GM18907 (cell line): ENCODE results near the gene GNAS.

Experiments
- ATAC-seq: cut with Tn5 transposase; IDR thresholded peaks from one replicate; pipeline ENCODE4 v1.9.1; 2021; ENCODE audit warnings: mild to moderate bottlenecking, moderate library complexity; ENCODE audit not compliant: unreplicated experiment

GNAS gene

DNA sequence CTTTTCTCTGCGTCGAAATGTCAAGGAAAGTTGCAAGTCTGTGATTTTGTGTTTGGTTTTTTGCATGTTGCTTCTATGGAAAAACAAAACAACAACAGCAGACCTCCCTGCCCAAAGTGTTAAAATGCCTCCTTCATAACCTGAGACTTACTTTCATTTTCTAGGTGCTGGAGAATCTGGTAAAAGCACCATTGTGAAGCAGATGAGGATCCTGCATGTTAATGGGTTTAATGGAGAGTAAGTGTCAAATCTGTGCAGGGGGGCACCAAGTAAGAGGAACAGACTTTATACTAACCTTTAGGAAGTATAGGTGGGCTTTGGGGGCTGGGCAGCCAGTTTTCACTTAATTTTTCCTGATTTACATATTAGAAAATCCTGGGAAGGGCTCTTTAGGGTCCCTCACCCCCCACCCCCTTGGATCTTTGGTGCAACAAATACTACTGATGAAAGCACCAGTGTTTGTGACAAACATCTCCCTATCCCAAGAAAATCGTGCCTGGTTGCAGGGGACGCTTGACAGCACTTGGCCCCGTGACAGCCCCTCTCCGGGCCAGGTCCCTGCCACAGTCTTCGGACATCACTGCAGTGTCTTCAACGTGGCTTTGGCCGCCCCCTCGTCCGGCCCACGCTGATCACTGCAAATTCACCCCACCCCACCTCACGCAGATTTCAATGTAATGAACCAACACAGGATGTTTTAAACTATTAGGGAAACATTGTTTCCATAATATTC, 43.1 kb downstream of the GNAS start:
- ATAC-seq: no peak

DNA sequence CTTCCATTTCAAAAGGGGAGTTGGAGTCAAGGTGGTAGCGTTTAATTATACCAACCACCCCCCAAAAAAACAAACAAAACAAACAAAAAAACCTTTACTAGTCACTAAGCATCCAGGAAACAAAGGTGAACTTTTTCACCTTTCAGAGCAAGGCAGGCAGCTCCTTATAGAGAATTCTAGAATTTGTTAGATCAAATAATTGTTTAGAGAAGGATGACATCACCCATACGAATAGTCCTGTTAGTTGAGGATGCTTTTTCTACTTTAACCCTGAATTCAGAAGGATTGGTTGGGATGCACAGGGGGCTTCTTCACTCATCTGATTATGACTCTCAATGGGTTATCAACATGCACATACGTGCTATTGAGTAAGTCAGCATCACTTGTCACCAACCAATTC, 44.3 kb downstream of the GNAS start:
- no peak for ATAC-seq

DNA sequence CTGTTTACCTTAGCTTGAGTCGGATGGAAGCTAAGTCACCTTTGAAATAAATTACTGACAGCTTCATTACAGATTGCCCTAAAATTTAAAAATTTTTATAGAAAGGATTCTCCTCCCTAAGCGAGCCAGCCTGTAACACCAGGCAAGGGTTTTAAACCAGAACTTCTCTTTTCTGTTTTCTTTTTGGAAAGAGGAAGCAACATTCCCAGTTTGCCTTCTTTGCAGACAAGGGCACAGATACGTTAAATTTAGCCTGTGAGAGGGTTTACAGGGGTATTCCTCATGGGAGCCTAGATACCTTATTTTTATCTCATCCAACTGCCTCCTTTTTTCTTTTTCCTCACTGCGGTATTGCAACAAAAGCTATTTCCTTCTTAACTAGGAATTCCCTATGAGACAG, 45.0 kb downstream of the GNAS start:
- no peak for ATAC-seq

DNA sequence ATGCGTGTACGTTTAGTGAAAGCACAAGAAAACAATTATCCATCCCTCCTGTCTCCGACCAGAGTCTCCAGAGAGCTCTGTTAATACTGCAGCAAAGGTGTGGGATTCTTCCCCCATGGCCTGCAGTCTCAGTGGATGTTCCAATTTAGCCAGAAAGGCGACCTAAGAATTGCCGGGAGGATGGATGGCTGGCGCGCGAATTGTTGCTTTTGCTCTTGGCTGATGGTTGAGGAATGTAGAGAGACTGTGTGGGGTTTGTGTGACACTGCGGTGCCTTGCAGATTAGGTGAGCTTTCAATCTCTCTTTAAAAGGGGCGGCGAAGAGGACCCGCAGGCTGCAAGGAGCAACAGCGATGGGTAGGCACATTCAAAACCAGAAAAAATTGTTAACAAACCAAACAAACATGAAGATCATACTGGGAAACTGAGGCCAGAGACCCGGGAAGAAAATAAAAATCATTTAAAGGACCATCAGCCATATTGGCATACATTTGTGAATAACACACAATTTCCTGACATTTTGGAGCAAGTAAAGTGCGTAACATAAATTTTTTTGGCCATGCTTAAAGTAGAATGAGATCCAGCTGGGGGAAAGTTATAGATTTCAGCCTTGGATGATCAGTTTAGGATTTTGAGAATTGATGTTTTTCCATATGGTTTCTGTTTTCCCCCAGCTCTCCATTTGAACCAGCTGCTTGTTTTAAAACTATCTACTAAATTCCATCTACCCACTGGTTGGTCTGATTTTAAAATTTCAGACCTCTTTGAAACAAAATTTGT, 46.3 kb downstream of the GNAS start:
- ATAC-seq: no peak

DNA sequence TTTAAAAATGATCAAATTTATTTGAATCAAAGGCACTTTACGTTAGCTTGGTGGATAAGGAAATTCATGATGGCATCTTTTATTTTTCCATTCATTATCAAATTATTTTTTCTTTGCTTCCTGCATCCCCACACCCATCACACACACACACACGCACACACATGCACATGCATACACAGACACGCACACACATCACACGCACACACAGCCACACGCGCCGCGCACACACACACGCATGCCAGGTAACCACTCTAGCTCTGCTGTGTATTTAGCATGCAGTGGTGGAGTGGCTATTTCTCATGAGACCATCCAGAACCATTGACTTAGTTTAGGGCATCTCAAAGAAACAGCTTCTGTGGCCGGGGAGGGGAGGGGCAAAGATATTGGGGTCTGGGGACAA, 47.0 kb downstream of the GNAS start:
- ATAC-seq: no peak

DNA sequence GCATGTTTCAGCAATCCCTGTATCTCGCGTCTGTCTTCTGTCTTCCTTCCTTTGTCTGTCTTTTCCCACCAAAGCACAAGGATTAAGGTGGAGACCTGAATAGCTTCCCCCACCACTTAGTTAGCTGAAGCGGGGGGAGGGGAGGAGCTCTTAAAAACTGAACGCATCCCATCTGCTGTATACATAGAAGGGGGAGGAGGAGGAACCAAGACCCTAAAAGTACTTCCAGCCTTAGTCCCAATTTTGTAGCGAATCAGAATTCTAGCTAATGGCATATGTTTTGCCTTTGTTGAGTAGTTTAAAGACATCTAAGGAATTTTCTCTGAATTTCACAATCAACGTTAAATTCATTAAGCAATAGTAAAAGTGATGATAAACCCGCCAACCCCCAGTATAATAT, 47.9 kb downstream of the GNAS start:
- ATAC-seq: no peak

DNA sequence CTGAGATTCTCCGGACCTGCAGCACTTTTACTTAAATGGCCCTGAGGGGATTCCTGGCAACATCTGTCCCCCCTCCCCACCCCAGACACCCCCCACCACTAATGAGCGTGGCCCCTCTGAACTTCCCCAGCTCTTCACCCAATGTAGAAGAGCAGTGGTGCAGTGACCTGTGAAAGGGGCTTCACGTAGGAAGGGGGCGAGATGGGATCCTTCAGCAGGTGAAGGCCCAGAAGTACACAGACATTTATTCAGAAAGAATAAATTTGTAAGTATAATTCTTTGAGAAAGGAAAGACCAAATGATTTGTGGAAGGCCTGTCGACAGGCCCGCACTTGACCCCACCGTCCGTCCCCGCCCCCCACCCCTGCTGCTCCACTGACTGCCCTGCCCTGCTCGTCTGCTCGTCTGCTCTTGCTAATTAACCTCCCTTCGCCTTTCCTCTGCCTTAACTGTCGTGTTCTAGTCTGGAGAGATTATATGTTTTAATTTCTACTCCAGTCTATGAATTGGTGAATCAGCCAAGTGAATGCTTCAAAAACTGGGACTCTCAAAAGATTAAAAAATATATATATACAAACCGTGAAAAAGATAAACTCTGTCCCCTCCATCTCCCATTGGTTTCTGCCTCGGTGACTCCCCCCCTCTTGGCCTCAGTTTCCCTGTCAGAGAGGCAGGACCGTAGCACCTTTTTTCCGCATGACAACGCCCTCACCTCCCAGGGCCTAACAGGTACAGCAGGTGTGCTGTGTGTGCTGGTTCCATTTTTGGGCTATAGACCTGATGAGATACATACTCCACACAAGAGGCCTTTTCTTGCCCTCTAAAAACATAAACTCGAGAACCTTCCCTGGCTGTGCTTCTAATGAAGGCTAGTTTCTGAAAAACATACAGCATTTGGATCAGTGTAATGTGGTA, 49.2 kb downstream of the GNAS start:
- ATAC-seq: no peak

DNA sequence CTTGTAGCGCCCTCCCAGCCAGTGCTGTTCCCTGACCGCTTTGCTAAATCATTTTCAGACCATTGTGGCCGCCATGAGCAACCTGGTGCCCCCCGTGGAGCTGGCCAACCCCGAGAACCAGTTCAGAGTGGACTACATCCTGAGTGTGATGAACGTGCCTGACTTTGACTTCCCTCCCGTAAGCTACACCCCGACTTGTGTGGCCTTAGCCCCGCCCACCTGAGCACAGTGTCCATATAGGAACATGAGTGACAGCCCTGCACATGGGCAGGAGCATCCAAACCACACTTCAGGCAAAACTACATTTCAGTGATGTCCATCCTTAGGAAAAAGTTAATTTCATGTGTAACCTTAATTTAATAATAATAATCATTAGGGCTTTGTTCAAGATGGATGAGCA, 51.1 kb downstream of the GNAS start:
- no peak for ATAC-seq

DNA sequence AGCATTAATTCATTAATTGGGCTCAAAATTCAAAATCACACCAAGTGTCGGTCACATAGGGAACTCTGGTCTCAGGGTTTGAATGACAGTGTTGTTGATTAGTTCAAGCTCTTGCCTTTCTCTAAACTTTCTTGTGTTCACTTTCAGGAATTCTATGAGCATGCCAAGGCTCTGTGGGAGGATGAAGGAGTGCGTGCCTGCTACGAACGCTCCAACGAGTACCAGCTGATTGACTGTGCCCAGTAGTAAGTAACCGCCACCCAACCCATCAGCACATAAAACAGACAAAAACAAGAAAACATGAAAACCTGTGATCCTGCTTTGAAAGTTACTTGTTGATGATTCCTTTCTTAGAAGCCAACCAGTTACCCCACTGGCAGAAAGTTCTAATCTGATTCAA, 52.7 kb downstream of the GNAS start:
- no peak for ATAC-seq

DNA sequence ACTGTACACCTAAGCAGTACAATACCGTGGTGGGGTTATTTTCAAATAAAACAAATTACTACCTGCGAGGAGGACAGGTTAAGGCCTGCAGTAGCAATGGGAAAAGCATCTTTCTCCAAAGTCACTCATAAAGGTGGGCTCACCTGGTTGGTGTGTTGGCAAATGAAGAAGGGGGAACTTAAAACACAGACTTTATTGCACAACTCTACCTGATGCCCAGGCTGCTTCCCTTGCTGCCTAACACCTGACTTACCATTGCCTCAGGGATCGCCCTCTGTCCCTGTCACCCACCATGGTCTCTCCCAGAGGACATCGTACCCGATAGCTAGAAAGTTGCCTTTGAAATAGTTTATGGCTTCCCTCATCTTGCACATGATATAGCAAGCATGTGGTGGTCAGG, 53.6 kb downstream of the GNAS start:
- no peak for ATAC-seq

DNA sequence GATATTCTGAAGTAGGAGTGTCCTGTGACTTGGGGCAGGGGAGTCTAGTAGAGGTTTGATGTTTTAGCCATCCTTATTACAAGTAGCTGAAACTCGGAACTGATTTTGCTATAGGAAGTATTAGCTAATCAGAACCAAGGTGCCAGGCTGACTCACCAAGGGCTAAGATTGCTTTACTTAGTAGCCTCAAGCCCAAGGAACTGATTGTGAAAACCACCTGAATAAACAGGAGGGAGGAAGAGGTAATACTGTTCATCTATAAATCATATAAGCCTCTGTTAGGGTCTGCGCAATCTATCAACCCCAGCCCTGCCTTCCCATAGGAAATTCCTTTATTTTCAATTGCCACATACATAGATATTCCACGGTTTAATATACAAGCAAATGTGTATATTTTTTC, 54.4 kb downstream of the GNAS start:
- no peak for ATAC-seq

DNA sequence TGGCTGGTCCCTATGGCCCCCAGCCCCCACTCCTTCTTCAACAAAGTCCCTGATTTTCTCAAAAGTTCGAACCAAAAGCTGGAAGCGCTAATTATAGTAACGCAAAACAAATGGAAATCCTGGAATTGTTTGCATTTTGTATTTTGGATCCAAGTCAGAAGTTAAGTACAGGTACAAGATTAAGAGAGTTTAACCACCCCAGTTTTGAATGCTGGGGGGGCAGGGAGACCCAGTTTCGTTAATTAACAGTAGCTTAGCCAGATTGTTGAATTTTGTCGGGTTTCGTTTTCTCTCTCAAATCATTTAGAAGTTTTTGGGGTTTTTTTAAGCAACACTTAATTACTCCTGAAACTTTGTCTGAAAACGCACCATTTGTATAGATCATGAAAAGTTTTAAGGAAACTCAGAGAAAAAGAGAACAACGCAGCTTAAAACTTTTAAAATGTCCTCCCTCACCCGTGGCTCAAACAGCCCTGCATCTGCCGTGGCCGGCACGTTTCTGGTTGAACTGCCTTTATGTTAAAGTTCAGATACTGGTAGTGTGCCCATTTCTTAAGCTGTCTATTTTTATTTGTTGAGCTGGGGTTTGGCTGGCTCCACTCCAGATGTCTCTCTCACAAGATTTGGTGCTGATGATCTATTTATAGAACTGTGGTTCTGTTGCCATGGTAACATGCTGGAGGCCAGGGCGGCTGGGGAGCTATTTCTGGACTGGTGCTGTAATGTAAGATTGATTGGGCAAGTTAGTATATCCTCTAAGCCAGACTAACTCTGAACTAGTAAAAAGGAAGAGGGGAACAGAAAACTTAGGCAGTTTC, 55.0 kb downstream of the GNAS start:
- ATAC-seq: peak; percentile 87

DNA sequence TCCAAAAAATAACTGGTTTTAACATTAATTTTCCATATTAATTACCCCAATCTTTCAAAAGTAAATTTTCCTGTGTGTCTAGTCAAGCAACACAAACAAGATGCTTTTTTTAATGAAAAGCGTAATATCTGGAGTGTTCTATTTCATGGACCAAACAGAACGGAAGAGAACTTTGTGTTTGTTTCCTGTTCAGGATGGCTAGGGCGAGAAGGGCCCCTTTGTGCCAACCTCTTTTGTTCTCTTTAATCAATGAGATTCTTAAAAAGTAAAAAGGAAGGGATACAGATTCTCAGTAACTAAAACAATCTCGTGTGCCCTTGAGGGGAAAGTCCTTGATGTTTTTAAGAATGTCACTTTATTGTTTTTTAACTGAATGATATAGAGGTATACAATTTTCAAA, 55.7 kb downstream of the GNAS start:
- peak; percentile 13 for ATAC-seq

DNA sequence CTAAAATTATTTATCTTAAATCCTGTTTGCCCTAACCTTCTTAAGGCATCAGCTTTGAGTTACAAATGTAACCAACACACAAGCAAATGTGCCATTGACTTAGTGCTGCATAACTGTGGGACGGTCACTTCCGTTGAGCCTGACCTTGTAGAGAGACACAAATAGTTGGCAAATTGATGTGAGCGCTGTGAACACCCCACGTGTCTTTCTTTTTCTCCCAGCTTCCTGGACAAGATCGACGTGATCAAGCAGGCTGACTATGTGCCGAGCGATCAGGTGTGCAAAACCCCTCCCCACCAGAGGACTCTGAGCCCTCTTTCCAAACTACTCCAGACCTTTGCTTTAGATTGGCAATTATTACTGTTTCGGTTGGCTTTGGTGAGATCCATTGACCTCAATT, 56.4 kb downstream of the GNAS start:
- no peak for ATAC-seq

DNA sequence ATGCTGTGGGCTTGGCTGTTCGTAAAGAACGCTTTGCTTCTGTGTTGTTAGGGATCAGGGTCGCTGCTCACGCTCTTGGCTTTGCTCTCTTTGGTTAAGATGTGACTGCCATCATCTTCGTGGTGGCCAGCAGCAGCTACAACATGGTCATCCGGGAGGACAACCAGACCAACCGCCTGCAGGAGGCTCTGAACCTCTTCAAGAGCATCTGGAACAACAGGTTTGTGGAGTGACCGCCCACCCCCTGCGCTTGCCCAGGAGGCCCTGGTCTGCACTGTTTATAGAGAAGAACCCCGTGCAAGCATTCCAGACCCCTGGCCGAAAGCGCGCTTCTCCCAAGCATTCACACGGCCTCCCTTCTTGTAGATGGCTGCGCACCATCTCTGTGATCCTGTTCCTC, 57.1 kb downstream of the GNAS start:
- no peak for ATAC-seq

DNA sequence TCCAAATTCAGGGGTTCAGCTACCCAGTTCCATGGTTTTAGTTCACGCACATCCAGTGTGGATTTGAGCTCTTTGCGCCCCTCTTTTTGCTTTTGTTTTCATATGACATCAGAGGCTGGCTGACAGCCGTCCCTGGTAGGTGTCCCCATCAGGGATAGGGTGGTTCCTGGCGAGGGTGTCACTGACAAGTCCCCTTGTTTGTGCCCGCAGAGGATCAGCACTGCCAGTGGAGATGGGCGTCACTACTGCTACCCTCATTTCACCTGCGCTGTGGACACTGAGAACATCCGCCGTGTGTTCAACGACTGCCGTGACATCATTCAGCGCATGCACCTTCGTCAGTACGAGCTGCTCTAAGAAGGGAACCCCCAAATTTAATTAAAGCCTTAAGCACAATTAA, 58.0 kb downstream of the GNAS start:
- ATAC-seq: no peak

DNA sequence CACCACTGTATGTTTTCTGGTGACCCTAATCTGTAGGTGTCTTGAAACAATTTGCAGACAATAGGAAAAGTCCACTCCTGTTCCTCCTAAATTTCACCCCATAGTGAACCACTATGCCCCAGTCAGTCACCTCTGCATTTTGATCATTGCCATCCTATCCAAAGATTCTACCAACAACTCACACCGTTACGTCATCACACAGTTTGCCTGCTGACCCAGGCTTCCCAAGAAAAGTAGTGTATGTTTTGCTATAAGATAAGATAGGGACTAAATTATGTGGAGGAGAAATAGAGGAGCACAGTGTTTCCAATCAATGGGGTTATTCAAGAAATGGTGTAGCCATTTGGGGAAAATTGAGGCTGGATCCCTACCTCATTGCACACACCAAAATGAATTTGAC, 58.8 kb downstream of the GNAS start:
- no peak for ATAC-seq

DNA sequence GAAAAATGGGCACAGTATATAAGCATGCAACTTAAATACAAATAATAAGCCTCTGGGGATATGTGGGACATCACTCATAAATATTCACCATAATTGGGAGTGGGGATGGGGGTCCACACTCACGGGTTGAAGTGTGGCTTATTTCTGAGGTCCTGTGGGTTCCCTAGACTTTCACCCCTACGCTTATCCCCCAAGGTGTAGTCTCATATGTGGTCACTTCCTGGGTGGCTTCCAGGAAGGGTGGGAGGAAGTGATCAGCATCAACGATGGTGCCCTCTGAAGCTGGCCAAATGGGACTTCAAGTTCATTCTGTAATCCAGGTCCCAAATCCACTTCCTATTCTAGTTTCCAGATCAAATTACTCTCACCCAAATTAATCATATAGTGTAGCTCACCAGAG, 59.5 kb downstream of the GNAS start:
- ATAC-seq: no peak

DNA sequence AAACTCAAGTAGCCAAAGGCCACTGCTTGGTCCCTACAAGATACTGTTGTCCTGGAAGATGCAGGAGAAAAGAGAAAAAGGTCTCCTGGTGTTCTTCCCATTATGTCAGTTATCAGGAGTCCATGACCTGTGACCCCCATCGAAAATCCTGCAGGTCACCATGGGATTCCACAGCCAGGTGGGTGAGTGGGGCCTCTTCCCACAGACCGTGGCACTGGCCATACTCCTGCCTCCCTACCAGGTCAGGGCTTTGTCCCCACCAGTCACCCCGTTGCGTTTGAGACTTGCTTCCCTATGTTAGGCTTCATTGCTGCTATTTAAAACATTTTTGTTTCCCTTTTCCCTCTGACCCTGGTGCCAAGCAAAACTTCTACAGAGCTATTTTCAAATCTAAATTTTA, 60.6 kb downstream of the GNAS start:
- ATAC-seq: no peak

DNA sequence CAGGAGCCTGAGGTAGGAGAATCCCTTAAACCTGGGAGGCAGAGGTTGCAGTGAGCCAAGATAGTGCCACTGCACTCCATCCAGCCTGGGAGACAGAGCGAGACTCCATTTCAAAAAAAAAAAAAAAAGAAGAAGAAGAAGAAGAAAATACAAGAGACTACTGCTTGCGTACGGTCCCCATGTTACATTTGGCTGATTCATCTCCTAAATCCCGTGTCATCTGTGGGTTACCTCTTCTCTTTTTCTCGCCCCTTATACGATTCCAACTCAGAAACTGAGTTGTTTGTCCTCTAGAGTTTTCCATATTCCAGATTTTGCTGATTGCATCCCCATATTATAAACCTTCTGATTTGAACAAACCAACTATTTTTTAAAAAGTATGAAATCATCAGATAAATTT, 66.1 kb downstream of the GNAS start:
- no peak for ATAC-seq

DNA sequence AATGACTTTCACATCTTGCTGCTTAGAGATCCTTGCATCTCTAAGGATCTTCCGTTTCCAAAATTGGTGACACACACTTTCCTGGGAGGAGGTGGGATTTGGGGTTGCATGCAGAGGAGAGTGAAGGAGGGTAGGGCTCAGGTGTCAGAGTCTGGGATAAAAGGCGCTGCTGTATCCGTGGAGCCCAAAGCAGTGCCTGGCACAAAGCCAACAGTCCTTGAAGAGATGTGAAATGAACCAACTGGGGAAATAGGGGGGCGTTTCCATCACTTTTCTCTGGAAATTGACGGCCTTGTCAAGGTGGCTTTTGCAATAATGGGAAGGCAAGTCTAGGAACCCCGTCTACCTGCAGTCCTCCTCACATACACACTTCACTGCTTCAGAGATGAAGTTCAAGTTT, 69.0 kb downstream of the GNAS start:
- no peak for ATAC-seq
